Gastroesophageal sphincter (tissue), 4 donors: ENCODE data around the gene VDR. TPM values are rescaled to one million over a fixed set of nuclear protein-coding genes. Genes with fewer than 3 reads are reported as not detected.

Experiments
- ATAC-seq: fragments of 150-250 bp; one replicate; pipeline ENCODE4 v1.9.1; 2016; ENCODE audit warnings: mild to moderate bottlenecking, moderate library complexity
- H3K27ac ChIP-seq, 4 donors: fragments of 200-600 bp; sonication (generic) in 3 of 4; 1 replicate in 3 of 4; 2 replicates in 1 of 4; pipeline ENCODE4 v1.5.1; 2016 to 2019
- H3K27me3 ChIP-seq: fragments of 200-600 bp; sonication (generic); one replicate; pipeline ENCODE4 v1.5.1; 2019
- H3K36me3 ChIP-seq, 2 donors: fragments of 200-600 bp; sonication (generic); one replicate each; pipeline ENCODE4 v1.5.1; 2019; ENCODE audit warnings: control low read depth in 1 of 2
- H3K4me1 ChIP-seq, 3 donors: fragments of 200-600 bp; sonication (generic); 1 replicate in 2 of 3; 2 replicates in 1 of 3; pipeline ENCODE4 v1.5.1; 2016 to 2019; ENCODE audit warnings: control low read depth in 2 of 3
- H3K4me3 ChIP-seq, 2 donors: fragments of 200-600 bp; sonication (generic); one replicate each; pipeline ENCODE4 v1.5.1; 2019; ENCODE audit warnings: mild to moderate bottlenecking in 1 of 2, moderate library complexity in 1 of 2
- H3K9me3 ChIP-seq, 3 donors: fragments of 200-600 bp; sonication (generic); one replicate each; pipeline ENCODE4 v1.5.1; 2017 to 2019; ENCODE audit warnings: control low read depth in 2 of 3
- EP300 ChIP-seq: sonication (generic); formaldehyde crosslinking; IDR thresholded peaks from one replicate; pipeline ENCODE4 v1.6.1; 2017; ENCODE audit warnings: antibody characterized with exemption, mild to moderate bottlenecking
- POLR2A ChIP-seq, 2 donors: fragments of 450-650 bp; IDR thresholded peaks; one replicate each; pipeline ENCODE4 v1.6.1; 2017; ENCODE audit warnings: antibody characterized with exemption in 2 of 2, mild to moderate bottlenecking in 2 of 2, moderate library complexity in 1 of 2
- POLR2AphosphoS5 ChIP-seq: sonication (generic); formaldehyde crosslinking; IDR thresholded peaks from one replicate; pipeline ENCODE4 v1.6.1; 2017; ENCODE audit warnings: antibody characterized with exemption
- WGBS, 2 donors: methylation state at CpG; one replicate each; pipeline ENCODE4 v1.1.5; 2018; ENCODE audit warnings: low coverage in 1 of 2; 5-methylcytosine and 5-hydroxymethylcytosine counted together
- total RNA-seq, 4 donors: library from RNA; depleted of rRNA; stranded (reverse); fragments of >200 nt; gene quantifications; one replicate each; pipeline ENCODE4 v1.1.0, GENCODE V29; 2016
- TF ChIP-seq, protein P1 (sequence below), 4 experiments: fragments of 200-600 bp in 2 of 4; fragments of 450-650 bp in 2 of 4; sonication (generic) in 1 of 4; IDR thresholded peaks; one replicate each; pipeline ENCODE4 v1.5.1; 2017 to 2019; ENCODE audit warnings: antibody characterized with exemption in 4 of 4, mild to moderate bottlenecking in 2 of 4, moderate library complexity in 2 of 4

Gene VDR
- total RNA-seq, 4 donors from 2014 or later: 1.2 to 5.5 (median 1.6) TPM

DNA sequence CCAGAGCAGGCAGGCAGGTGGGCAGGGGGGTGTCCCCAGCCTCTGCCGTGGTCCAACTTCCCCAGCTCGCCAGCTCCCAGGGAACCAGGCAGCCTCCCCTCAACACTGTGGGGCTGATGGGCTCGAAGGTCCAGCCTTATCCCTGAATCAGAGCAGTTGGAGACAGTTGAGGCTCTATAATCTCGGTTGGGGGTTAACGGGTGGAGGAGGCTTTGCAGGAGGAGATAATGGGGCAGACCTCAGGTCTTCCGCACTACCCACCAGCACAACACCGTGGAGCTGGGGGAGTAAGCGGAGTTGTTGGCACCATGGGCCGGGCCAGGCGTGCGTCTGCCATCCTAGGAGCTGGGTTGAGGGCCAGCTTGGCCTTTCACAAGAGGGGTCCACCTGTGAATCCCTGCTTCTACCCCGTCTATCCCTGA, 71.2 kb downstream of the VDR start:
- no peak for ATAC-seq
- 96% methylated on average over 10 of the region's 12 CpGs; no CpG with 5 or more reads in 1 of the 2 donors for WGBS, 2 donors
- TF ChIP-seq POLR2A (IDR thresholded peaks at IDR 0.05): no peak
- TF ChIP-seq, protein P1, sequence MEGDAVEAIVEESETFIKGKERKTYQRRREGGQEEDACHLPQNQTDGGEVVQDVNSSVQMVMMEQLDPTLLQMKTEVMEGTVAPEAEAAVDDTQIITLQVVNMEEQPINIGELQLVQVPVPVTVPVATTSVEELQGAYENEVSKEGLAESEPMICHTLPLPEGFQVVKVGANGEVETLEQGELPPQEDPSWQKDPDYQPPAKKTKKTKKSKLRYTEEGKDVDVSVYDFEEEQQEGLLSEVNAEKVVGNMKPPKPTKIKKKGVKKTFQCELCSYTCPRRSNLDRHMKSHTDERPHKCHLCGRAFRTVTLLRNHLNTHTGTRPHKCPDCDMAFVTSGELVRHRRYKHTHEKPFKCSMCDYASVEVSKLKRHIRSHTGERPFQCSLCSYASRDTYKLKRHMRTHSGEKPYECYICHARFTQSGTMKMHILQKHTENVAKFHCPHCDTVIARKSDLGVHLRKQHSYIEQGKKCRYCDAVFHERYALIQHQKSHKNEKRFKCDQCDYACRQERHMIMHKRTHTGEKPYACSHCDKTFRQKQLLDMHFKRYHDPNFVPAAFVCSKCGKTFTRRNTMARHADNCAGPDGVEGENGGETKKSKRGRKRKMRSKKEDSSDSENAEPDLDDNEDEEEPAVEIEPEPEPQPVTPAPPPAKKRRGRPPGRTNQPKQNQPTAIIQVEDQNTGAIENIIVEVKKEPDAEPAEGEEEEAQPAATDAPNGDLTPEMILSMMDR (IDR thresholded peaks at IDR 0.05): no peak
- no peak for TF ChIP-seq POLR2AphosphoS5
- no peak for TF ChIP-seq EP300
- Histone ChIP-seq H3K27ac (no peak overlapping the region), H3K9me3 (no peaks in the 10 kb centered on the region), H3K4me1 (peaks cover 5 to 34% (median 16%) of the 10 kb centered on the region in 3 donors), H3K4me3 (no peak overlapping the region), H3K36me3 (no peaks in the 10 kb centered on the region), H3K27me3 (no peaks in the 10 kb centered on the region)

DNA sequence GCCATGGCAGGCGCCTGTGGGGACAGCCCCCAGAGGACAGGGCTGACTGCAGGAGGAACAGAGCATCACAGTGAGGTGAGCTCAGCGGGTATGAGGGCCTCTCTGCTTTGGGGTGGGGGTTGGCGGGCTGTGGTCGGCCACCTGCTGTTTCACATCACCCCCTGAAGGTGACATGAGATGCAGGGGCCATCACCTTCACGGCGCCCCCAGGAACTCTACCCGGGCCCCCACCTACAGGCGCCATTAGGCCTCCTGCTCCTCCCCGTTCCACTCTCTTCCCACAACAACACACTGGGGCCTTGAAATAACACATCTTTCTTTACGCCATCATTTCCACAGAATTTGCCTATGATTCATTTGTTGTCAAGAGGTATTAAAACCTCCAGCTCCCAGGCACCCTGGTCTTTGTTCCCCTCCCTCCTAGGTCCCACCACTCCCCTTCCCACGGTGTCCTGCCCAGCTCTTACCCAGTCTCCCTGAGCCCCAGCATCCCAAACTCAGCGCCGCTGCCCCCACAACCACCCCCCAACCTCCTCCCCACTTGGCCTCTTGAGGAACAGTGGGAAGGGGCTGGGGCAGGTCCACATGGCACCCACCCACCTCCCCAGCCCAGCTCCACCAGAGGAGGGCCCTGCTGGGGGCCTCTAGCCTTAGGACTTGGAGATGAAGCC, 72.4 kb downstream of the VDR start:
- Histone ChIP-seq H3K27me3 (no peaks in the 10 kb centered on the region), H3K27ac (no peak overlapping the region), H3K9me3 (no peaks in the 10 kb centered on the region), H3K4me3 (no peak overlapping the region), H3K36me3 (no peaks in the 10 kb centered on the region), H3K4me1 (peaks cover 10 to 34% (median 24%) of the 10 kb centered on the region in 3 donors)
- TF ChIP-seq POLR2AphosphoS5 (no peak), EP300 (no peak), POLR2A (IDR thresholded peaks at IDR 0.05) (no peak)
- TF ChIP-seq, protein P1 (IDR thresholded peaks at IDR 0.05): no peak
- WGBS, 2 donors: 79% methylated on average over 8 to 10 of the region's 13 CpGs
- ATAC-seq: no peak

DNA sequence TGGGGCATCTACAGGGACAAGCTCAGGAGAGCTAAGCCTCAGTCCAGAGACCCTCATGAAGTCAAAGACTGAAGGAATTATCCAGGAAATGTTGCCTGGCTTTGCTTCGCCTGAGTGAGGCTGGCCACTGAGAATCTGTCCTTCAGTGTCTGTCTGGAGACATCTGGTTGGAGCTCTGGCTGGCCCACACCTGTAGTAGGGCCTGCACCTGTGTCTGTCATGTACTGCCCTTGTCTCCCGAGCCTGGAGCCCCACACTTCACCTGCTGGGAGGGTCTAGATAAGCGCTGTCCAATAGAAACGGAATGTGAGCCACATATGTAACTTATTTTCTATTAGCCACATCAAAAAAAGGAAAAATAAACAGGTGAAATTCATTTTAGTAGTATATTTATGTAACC, 75.2 kb downstream of the VDR start:
- Histone ChIP-seq H3K4me3 (no peak overlapping the region), H3K27me3 (no peaks in the 10 kb centered on the region), H3K27ac (peak overlapping the region; percentile 79 to 94 (median 86)), H3K4me1 (peaks cover 16 to 58% (median 39%) of the 10 kb centered on the region in 3 donors), H3K36me3 (no peaks in the 10 kb centered on the region), H3K9me3 (no peaks in the 10 kb centered on the region)
- ATAC-seq: no peak
- TF ChIP-seq, protein P1 (IDR thresholded peaks at IDR 0.05): no peak
- no peak for TF ChIP-seq POLR2AphosphoS5
- TF ChIP-seq POLR2A (IDR thresholded peaks at IDR 0.05): no peak
- WGBS, 2 donors: 55 to 92% methylated on average over 2 of the region's 4 CpGs

DNA sequence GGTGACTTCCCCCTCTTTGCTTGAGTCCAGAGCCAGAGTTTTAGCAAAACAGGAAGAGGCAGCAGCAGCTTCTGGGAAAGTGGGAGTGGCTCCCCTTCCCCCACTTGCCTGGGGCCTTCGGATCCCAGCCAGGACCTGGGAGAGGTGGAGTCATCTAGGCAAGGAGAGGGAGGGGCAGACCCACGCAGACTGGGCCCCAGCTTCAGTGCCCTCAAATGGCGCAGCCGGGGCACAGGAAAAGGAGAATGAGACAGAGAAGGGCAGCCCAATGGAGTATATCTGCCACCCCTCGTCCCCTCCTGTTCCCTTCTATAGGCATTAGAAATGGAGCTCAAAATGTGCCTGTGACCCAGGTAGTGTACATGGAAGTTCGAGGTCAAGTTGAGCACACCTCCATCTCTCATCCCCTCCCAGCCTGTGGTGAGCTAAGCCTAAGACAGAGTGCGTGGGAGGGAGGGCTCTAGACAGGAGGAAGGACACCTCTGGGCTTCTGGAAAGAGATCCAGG, 75.8 kb downstream of the VDR start:
- no peaks in the 10 kb centered on the region for H3K9me3 ChIP-seq
- H3K4me3 ChIP-seq: no peak overlapping the region
- peaks cover 16 to 63% (median 44%) of the 10 kb centered on the region in 3 donors for H3K4me1 ChIP-seq
- peak; percentile 87 for ATAC-seq
- no peak for TF ChIP-seq POLR2A (IDR thresholded peaks at IDR 0.05)
- TF ChIP-seq POLR2AphosphoS5: peak; percentile 88
- peak overlapping the region; percentile 79 to 94 (median 86) for H3K27ac ChIP-seq
- H3K27me3 ChIP-seq: no peaks in the 10 kb centered on the region
- no peaks in the 10 kb centered on the region for H3K36me3 ChIP-seq
- WGBS, 2 donors: 31 to 38% methylated on average over 6 of the region's 7 CpGs

DNA sequence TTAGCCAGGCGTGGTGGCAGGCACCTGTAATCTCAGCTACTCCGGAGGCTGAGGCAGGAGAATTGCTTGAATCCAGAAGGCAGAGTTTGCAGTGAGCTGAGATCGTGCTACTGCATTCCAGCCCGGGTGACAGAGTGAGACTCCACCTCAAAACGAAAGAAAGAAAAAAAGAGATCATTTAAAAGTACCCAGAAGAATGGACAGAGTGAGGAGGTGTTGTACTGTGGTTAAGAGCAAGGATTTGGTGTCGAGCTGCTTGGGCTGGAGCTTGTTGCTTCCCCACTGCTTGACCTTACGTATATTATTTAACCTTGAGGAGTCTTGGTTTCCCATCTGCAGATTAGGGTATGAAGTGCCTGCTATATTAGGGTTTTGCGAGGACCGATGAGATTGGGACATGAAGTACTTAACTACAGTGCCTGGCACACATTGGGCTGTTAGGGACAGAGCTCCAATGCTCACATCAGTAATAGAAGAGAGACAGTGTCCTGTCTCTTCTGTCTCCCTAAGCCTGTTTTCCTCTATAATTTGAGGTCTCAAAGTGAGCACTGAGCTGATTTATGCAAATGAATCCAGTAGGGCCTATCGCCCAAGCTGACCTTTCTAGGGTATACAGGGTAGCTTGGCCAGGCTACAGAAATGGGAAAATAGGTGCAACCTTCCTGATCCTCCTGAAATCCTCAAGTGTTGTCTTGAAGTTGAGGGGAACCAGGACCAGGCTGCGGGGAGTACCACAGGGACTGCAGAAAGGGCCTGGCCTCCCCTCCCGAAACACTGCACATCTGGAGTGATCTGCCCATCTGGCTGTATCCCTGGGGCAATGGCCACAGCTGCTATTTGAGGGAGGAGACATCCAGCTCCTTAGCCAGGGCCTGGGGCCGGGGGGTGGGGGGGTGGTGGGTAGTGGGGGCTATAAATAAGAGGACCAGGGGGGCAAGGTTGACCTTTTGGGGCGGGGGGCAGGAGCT, 76.5 kb downstream of the VDR start:
- no peak overlapping the region for H3K4me3 ChIP-seq

More for the DNA sequence above, 76.5 kb downstream of the VDR start:
- H3K4me1 ChIP-seq: peaks cover 16 to 70% (median 46%) of the 10 kb centered on the region in 3 donors
- TF ChIP-seq, protein P1 (IDR thresholded peaks at IDR 0.05): no peak
- TF ChIP-seq POLR2AphosphoS5 (no peak), POLR2A (IDR thresholded peaks at IDR 0.05) (no peak), EP300 (no peak)
- no peaks in the 10 kb centered on the region for H3K27me3 ChIP-seq
- no peaks in the 10 kb centered on the region for H3K9me3 ChIP-seq
- WGBS, 2 donors: 40 to 50% methylated on average over 3 to 11 of the region's 14 CpGs
- no peaks in the 10 kb centered on the region for H3K36me3 ChIP-seq
- peak; percentile 54 for ATAC-seq
- peak overlapping the region; percentile 79 to 94 (median 86) for H3K27ac ChIP-seq
